ENCODE results near the gene WDR54. TPM values are rescaled to one million over a fixed set of nuclear protein-coding genes. Genes with fewer than 3 reads are reported as not detected.

The WDR54 gene
- 10 to 100 TPM; 88.6 to 90.2 TPM for total RNA-seq

- Mint-ChIP-seq H3K4me1 (peaks cover 13% of the 10 kb centered on the region), H3K9me3 (no peaks in the 10 kb centered on the region), H3K36me3 (peaks cover 15% of the 10 kb centered on the region), H3K27me3 (no peaks in the 10 kb centered on the region), H3K27ac (peak within 1 kb of the TSS; percentile 95), H3K4me3 (peak within 1 kb of the TSS; percentile 96)
- peak; percentile 98 for DNase-seq
Observed at GRCh38 chr2:74421221-74421870, at the start of gene WDR54, which contains the start of gene C2orf81. Gene WDR54 (plus strand): TSS chr2:74421730. CDS start chr2:74422154, 424 bp downstream. Gene C2orf81 (minus strand): TSS chr2:74421619. CDS start chr2:74421560, 59 bp downstream.

GRCh38 chr2:74372674-74373073 is 48.9 kb upstream of the WDR54 start:
- no peak overlapping the region for H3K27ac Mint-ChIP-seq
- H3K4me1 Mint-ChIP-seq = no peaks in the 10 kb centered on the region
- H3K27me3 Mint-ChIP-seq = no peaks in the 10 kb centered on the region
- DNase-seq = no peak
- H3K9me3 Mint-ChIP-seq = no peaks in the 10 kb centered on the region
- H3K36me3 Mint-ChIP-seq = peaks cover 5% of the 10 kb centered on the region
- H3K4me3 Mint-ChIP-seq = no peak overlapping the region

- DNase-seq = no peak
- Mint-ChIP-seq H3K9me3 (no peaks in the 10 kb centered on the region), H3K36me3 (peaks cover 9% of the 10 kb centered on the region), H3K27ac (no peak overlapping the region), H3K4me3 (no peak overlapping the region), H3K27me3 (no peaks in the 10 kb centered on the region), H3K4me1 (peaks cover 2% of the 10 kb centered on the region)
Observed at GRCh38 chr2:74373221-74373676, 48.3 kb upstream of the WDR54 start.

- no peak overlapping the region for H3K27ac Mint-ChIP-seq
- H3K9me3 Mint-ChIP-seq = no peaks in the 10 kb centered on the region
- no peak for DNase-seq
- H3K4me3 Mint-ChIP-seq = no peak overlapping the region
- peaks cover 9% of the 10 kb centered on the region for H3K36me3 Mint-ChIP-seq
- no peaks in the 10 kb centered on the region for H3K27me3 Mint-ChIP-seq
- H3K4me1 Mint-ChIP-seq = peaks cover 5% of the 10 kb centered on the region
Observed at GRCh38 chr2:74373985-74374384, 47.5 kb upstream of the WDR54 start.

GRCh38 chr2:74374509-74375205 is 46.9 kb upstream of the WDR54 start:
- H3K27ac Mint-ChIP-seq = no peak overlapping the region
- H3K4me3 Mint-ChIP-seq = no peak overlapping the region
- no peak for DNase-seq
- no peaks in the 10 kb centered on the region for H3K9me3 Mint-ChIP-seq
- peaks cover 10% of the 10 kb centered on the region for H3K4me1 Mint-ChIP-seq
- no peaks in the 10 kb centered on the region for H3K27me3 Mint-ChIP-seq
- peaks cover 9% of the 10 kb centered on the region for H3K36me3 Mint-ChIP-seq

GRCh38 chr2:74375838-74376237 is 45.7 kb upstream of the WDR54 start:
- Mint-ChIP-seq H3K4me3 (no peak overlapping the region), H3K4me1 (peaks cover 20% of the 10 kb centered on the region), H3K27ac (no peak overlapping the region), H3K9me3 (no peaks in the 10 kb centered on the region), H3K36me3 (peaks cover 9% of the 10 kb centered on the region), H3K27me3 (no peaks in the 10 kb centered on the region)
- no peak for DNase-seq

- no peak overlapping the region for H3K27ac Mint-ChIP-seq
- no peaks in the 10 kb centered on the region for H3K9me3 Mint-ChIP-seq
- peaks cover 6% of the 10 kb centered on the region for H3K36me3 Mint-ChIP-seq
Observed at GRCh38 chr2:74378007-74378406, 43.5 kb upstream of the WDR54 start.

GRCh38 chr2:74379851-74380789 is 41.4 kb upstream of the WDR54 start, which contains the start of gene DCTN1:
Gene DCTN1 (minus strand): TSS chr2:74380311. CDS start chr2:74380037, 274 bp downstream.
- DNase-seq = no peak
- no peaks in the 10 kb centered on the region for H3K27me3 Mint-ChIP-seq
- H3K36me3 Mint-ChIP-seq = peaks cover 6% of the 10 kb centered on the region
- H3K27ac Mint-ChIP-seq = no peak within 1 kb of the TSS
- H3K9me3 Mint-ChIP-seq = no peaks in the 10 kb centered on the region
- H3K4me1 Mint-ChIP-seq = peaks cover 27% of the 10 kb centered on the region
- H3K4me3 Mint-ChIP-seq = peak within 1 kb of the TSS; percentile 33

More at GRCh38 chr2:74378007-74378406, 43.5 kb upstream of the WDR54 start:
- Mint-ChIP-seq H3K4me1 (peaks cover 27% of the 10 kb centered on the region), H3K27me3 (no peaks in the 10 kb centered on the region), H3K4me3 (no peak overlapping the region)
- DNase-seq = no peak

GRCh38 chr2:74381751-74382150 is 39.8 kb upstream of the WDR54 start:
- H3K4me3 Mint-ChIP-seq = no peak overlapping the region
- no peak overlapping the region for H3K27ac Mint-ChIP-seq
- peaks cover 4% of the 10 kb centered on the region for H3K36me3 Mint-ChIP-seq
- H3K27me3 Mint-ChIP-seq = no peaks in the 10 kb centered on the region
- H3K9me3 Mint-ChIP-seq = no peaks in the 10 kb centered on the region
- DNase-seq = no peak
- peaks cover 27% of the 10 kb centered on the region for H3K4me1 Mint-ChIP-seq

GRCh38 chr2:74383254-74383653 is 38.3 kb upstream of the WDR54 start:
- Mint-ChIP-seq H3K9me3 (no peaks in the 10 kb centered on the region), H3K27ac (no peak overlapping the region), H3K27me3 (no peaks in the 10 kb centered on the region), H3K4me1 (peaks cover 26% of the 10 kb centered on the region), H3K36me3 (no peaks in the 10 kb centered on the region), H3K4me3 (no peak overlapping the region)
- DNase-seq = no peak

GRCh38 chr2:74384051-74384450 is 37.5 kb upstream of the WDR54 start:
- no peaks in the 10 kb centered on the region for H3K9me3 Mint-ChIP-seq
- H3K27me3 Mint-ChIP-seq = no peaks in the 10 kb centered on the region
- H3K4me3 Mint-ChIP-seq = no peak overlapping the region
- no peak overlapping the region for H3K27ac Mint-ChIP-seq
- DNase-seq = no peak
- peaks cover 22% of the 10 kb centered on the region for H3K4me1 Mint-ChIP-seq
- H3K36me3 Mint-ChIP-seq = no peaks in the 10 kb centered on the region

GRCh38 chr2:74385396-74385795 is 36.1 kb upstream of the WDR54 start:
- peaks cover 14% of the 10 kb centered on the region for H3K4me1 Mint-ChIP-seq
- no peak overlapping the region for H3K4me3 Mint-ChIP-seq
- H3K27me3 Mint-ChIP-seq = no peaks in the 10 kb centered on the region
- no peak for DNase-seq
- no peaks in the 10 kb centered on the region for H3K9me3 Mint-ChIP-seq
- no peaks in the 10 kb centered on the region for H3K36me3 Mint-ChIP-seq
- H3K27ac Mint-ChIP-seq = no peak overlapping the region

GRCh38 chr2:74387346-74387745 is 34.2 kb upstream of the WDR54 start:
- peaks cover 8% of the 10 kb centered on the region for H3K4me1 Mint-ChIP-seq
- H3K27me3 Mint-ChIP-seq = no peaks in the 10 kb centered on the region
- no peaks in the 10 kb centered on the region for H3K36me3 Mint-ChIP-seq
- H3K9me3 Mint-ChIP-seq = no peaks in the 10 kb centered on the region
- H3K4me3 Mint-ChIP-seq = no peak overlapping the region
- DNase-seq = no peak
- H3K27ac Mint-ChIP-seq = no peak overlapping the region

GRCh38 chr2:74390606-74391005 is 30.9 kb upstream of the WDR54 start:
- Mint-ChIP-seq H3K4me3 (peak overlapping the region; percentile 89), H3K27me3 (peaks cover 7% of the 10 kb centered on the region), H3K9me3 (no peaks in the 10 kb centered on the region), H3K4me1 (peaks cover 9% of the 10 kb centered on the region), H3K27ac (peak overlapping the region; percentile 12), H3K36me3 (no peaks in the 10 kb centered on the region)
- no peak for DNase-seq

- H3K4me3 Mint-ChIP-seq = peak overlapping the region; percentile 89
- H3K27ac Mint-ChIP-seq = peak overlapping the region; percentile 79
- H3K9me3 Mint-ChIP-seq = no peaks in the 10 kb centered on the region
- H3K27me3 Mint-ChIP-seq = peaks cover 7% of the 10 kb centered on the region
- DNase-seq = no peak
- no peaks in the 10 kb centered on the region for H3K36me3 Mint-ChIP-seq
- peaks cover 9% of the 10 kb centered on the region for H3K4me1 Mint-ChIP-seq
Observed at GRCh38 chr2:74391209-74391579, 30.3 kb upstream of the WDR54 start.

Measured in activated naive CD8-positive, alpha-beta T cell treated with anti-CD3 and anti-CD28 coated beads for 36 hours (primary cell).